ENCODE data around the gene AUTS2.

AUTS2 gene

DNA sequence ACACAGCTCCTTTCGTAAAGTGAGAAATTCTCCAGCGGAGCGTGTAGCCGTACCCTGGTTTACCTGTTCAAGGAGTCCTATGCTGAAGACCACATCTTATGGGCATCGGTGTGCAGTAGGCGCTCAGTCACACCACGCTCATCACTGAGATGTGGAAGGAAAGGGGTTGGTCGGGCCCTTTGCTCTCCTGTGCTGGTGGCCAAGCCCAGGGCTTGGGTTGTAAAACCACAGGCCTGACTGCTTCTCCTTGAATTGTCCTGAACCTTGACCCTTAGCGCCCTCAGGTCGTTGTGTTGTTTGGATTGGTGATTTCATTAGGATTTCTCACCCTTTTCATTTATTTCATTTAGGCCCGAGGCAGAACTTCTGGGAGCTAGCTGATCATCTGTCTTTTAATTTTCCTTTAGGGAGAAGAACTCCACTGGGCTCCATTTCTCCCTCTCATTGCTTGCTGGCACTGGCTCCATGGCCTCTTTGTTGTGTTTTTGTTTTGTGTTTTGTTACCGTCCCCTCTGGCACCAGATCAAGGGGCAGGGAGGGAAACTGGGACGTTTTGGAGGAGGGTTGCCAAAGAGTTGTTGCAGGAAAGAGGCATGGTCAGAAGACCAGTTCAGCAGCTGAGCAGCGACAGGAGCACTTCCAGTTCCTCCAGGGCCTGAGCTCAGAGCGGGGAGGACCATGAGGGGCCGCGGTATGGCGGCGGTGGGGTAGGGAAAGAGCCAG, 1022.2 kb downstream of the AUTS2 start:
- no peak for DNase-seq

DNA sequence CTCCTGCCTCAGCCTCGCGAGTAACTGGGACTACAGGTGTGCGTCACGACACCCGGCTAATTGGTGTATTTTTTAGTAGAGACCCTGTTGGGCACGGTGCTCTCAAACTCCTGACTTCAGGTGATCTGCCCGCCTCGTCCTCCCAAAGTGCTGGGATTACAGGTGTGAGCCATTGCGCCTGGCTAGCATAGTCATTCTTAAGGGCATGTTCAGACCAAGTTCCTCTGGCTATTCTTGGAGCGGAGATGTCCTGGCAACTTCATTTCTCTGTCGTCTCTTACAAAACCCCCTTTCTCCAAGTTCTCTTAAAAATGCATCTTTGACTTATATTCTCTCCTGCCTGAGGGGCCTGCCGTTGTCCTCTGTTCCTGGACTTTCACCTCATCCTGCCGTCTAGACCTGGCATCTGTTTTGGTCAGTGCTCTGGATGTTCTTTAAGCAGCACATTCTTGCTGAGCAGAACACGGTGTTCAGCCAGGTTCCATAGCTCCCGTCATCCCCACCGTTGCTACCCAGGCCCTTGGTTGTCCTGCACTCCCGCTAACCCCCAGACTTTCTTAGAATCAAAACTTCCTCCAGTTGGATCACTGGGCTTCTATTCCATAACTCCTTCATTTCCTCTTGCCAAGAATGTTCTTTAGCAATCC, 1023.8 kb downstream of the AUTS2 start:
- DNase-seq, result no peak

DNA sequence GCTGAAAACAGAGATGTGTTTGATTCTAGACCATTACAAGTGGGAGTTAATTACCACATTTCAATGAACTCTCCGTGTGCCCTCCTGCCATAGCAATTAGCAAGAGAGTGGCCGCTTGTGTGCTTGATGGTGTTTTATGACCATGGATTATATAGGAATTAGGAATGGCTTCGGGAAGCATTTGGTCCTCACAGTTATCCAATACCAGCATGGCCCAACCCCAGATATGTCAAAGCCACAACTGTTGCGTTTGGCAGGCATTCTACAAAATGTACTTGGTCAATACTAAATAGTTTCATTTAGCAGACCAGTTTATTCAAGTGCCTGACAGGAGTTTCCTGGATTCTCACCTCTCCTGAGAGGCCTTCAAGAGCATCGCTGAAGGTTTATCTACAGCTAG, 1024.7 kb downstream of the AUTS2 start:
- DNase-seq, result peak in 2 of 3 experiments; percentile 24 to 80

DNA sequence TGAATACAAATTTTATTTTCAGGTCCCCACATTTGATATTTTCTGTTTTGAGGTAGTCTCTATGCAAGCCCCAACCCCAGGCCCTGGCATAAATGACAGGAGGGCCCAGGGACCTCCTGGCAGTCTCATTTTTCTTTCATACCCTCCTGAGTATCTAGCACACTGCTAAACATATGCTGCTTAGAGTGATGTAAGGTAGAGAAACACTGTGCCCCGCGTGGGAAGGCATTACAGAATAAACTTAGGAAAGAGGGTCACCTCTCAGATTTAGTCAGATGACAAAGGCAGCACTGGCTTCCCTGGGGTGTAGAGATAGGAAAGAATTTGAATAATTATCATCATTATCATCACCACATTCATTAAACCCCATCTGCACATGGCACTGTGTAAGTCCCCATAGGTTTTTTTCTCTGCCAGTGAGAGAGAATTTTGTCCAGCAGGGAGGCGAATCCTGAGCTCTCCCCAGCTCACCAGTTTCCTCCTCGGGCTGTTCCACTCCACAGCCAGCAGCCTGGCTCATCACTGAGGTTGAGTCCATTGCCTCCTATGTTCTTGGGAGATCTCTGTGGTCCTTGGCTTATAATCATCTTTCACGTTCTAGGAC, 1026.3 kb downstream of the AUTS2 start:
- DNase-seq, result no peak

DNA sequence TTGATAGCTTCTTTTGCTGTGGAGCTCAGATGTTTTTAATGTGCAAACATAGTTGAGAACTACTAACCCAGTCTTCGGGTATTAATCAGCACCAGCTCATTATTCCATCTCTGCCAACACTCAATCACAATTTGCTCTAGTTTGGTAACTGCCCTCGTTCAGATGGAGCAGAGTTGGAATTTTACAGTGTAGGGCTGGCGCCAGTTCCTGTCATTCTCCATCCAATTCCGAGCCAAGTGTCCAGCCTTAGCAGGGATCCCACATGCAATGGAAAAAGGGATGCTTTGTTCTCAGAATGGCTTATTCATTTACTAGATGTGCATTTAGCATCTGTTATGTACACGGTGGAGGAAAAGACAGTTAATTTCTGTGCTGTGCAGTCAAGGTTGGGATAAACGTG, 1029.2 kb downstream of the AUTS2 start:
- no peak for DNase-seq

DNA sequence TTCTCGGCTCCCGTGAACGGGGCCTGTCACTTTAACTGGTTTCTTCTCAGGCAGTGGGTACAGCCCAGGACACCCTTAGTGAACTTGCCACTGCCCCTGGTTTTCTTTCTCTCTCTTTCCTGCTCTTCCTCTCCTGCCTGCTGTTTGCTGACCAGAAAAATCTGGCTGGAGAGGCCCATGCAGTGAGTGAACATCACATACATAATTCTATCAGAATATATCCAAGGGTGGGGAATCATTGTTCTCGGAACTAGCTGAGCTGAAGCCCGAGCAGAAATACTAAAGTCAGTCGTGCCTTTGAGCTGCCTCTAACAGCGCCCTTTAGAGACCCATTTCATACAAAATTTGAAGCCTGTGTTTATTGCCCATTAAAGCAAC, 1032.2 kb downstream of the AUTS2 start:
- peak in 1 of 3 experiments; percentile 58 for DNase-seq

DNA sequence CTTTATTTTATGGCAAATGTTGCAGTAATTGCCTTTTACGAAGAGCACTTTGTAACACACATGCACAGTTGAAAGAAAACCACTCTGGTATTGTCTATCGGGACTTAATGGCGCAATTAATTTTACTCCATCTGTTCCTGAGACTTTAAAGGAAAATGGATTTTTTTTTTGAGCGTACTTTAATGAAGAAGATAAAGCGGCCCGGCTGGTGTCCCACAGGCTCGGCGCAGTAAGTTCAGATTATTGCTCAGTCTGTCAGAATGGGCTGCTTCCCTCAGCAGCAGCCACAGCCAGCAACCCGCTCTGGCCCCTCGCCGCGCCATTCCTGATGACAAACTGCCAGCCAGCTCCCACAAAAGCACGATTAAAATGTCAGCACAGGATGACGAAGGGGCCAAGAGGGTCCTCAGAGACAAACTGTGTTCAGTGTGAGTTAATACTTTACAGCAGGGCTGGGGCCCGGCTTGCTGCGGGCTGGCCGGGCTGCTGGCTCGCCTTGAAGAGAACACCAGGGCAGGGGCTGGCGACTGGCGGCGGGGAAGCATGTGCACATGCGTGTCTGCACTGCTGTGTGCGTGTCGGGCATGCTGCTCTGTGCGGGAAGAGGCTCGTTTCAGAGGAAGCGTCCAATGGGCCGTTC, 1032.7 kb downstream of the AUTS2 start:
- DNase-seq, result peak in 2 of 3 experiments; percentile 67 to 81

DNA sequence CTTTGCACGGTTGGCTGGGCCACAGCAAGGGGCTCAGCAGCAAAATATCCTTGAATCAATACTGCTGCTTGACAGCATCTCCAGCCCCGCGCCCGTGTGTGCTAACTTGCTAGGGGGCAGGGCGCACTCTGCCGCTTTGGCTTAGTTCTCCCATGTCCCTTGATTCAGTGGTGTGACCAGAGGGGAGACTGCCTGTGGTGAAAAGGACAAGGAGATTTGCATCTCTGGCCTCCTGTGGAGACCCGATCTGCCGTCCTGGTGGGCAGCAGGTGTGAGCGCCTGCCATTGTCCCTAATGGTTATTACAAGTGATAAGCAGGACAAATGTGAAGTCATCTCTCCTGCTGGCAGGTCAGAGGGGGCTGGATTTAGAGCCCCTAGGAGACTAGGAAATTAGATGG, 1033.4 kb downstream of the AUTS2 start:
- peak in 2 of 3 experiments; percentile 67 to 90 for DNase-seq

DNA sequence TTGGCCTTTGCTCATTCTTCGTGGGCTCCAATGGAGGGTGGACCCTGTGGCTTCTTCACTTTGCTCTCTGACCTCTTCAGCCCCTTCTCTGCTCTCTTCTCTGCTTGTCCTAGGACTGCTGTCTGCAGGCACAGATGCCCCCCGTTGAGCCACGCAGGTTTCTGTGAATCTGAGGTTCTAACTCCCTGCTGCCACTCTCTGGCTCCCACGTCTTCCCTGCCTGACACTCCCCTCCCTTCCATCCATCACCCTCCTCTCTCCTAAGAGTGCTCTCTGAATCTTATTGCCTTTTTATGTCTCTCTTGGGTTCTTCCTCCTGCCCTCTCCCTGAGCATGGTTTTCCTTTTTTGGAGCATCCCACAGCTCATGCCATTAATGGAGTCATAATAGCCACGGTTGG, 1034.1 kb downstream of the AUTS2 start:
- DNase-seq, result peak in 1 of 3 experiments; percentile 45

DNA sequence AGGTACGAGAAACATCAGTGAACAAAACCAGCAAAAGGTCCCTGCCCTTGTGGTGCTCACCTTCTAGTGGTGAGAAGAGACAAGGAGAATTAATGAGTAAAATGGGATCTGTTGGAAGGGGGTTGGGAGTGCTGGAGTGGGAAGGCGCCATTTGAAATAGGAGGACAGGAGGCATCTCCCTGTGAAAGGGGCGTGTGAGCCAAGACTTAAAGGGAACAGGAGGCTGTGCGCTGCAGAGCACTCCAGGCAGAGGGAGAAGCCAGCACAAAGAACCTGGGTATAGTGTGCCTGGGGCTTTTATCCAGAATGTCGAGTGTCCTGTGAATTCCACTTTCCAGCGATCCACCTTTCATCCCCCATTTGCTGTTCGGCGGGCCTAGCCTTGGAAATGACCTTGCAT, 1035.8 kb downstream of the AUTS2 start:
- DNase-seq, result no peak

DNA sequence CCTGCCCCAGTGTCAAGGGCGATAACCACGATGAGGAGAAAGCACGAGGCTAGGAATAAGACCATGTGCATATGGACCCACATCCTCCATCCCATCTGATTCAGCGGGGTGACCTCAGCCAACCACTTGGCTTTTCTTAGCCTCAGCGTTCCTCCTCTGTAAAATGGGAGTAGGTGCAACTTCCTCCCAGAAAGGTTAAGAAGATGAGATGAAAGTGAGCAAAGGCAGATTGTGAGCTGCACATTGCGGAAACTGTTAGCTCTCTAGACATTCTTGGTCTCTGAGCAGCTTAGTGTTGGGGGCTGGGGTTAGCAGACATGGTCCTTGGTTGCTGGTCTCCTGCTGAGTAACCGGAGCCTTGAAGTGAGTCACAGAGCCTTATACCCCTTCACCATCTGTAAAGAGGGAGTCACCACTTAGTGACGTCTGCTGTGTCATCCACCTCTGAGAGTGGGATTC, 1036.4 kb downstream of the AUTS2 start:
- no peak for DNase-seq

DNA sequence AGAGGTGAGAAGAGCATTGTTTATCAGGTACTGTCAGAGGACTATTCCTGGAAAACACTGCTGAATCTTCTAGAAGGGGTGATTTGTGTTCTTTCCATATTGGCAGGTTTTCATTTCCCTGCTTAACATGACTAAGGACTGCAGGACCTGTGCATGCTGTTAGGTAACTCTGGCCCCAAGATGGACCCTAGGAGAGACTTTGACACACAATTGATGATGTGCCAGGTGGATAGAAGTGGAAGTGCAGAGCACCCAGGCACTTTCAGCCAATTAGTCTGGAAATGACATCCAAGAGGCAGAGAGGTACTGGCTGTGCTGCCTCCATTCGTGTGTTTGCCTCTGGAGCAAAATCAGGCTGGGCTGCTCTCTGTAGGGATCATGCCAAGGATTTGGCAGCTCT, 1037.4 kb downstream of the AUTS2 start:
- no peak for DNase-seq

DNA sequence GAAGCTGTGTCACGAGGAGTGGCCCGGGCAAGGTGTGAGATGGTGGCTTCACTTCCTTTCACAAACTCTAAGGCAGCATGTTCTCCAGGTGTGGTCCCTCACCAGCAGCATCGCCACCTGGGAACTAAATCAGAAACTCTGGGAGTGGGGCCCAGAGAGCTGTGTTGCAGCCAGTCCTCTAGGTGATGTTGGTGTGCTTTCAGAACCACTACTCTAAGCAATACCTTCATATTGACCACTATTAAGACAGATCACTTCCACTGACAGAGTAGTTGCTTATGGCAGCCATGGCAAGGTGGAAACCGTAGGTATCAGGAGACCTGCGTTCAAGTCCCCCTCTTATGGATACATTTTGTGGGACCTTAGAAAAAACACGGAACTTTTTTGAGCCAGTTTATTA, 1037.9 kb downstream of the AUTS2 start:
- no peak for DNase-seq

DNA sequence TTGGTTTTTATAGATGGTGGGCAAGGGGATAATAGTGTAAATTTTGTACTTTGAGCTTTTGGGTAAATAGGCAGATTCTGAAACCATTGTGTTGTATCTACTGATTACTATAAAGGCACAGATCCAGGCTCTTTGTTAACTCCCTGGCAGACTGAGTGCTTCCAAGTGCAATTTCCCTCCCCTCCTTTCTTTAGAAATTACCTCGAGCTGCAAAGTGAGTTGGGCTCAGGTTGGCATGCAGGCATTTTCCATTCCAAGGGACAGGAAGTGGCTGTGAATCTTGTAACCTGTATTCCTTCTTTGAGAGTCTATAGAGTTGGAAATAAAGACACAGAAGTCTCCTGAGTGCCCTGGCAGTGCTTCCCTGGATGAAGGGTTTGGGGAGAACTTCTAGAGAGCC, 1039.5 kb downstream of the AUTS2 start:
- no peak for DNase-seq

DNA sequence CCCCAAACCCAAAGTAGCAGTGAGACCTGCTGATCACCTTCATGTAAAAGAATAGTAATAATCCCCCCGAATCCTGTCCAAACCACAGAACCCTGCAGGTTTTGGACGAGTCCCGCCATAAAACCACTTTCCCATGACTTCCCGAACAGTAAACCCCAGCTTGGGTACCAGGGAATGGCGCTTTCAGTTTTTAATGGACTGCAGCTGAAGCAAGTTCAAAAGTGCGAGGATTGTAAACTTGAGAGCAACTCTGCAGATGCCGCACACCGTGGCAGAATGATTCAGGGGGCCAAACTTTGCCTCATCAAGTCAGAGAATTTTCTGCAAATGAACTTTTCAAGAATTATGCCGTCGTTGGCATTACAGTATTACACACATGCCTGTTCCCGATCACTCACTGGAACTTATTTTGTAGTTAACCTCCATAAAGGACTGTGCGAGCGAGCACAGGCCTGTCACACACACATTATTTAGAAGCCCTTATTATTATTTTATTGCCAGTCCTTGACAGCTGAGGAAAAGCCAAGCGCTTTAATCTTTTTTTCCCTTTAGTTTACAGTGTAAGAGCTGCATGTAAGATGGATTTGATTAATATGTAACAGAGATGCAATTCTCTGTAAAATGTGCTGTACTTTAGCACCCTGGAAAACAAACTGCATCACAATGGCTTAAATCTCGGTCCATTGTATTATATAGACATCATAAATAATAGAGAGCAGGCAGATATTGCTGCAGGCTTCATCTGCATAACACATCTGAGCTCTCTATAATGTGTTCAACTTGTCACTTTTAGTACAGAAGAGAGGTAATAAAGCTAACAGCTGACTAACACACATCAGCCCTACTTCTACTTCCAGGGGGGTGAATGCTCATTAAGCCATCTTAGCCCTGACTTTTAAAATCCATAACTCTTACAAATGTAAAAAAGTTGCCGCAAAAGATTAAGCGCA, 1040.2 kb downstream of the AUTS2 start:
- DNase-seq, result peak in 2 of 3 experiments; percentile 14 to 75

DNA sequence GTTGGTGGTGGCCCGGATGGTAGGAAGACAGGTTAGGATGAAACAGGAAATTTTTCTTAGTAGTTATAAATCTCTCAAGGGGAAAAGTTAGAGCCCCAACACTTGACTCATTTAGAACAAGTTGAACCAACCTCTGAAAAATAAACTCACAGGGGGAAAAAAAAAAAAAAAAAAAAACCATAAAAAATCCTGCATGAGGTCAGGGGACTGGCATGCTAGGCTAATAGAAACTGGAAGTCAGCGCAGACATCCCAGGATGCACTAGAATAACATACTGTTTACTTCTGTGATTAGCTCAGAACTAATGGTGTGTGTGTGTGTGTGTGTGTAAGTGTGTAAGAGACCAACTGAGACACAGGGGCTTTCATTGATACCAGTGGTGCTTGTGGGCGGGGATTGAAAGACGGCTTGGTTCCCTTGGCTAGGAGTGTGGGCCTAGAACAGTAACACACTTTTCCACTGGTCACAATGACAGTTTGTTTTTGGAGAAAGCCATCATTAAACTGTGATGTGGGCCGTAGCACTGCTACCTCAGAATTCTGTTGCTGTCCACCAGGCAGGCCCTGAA, 1042.1 kb downstream of the AUTS2 start:
- DNase-seq, result no peak

DNA sequence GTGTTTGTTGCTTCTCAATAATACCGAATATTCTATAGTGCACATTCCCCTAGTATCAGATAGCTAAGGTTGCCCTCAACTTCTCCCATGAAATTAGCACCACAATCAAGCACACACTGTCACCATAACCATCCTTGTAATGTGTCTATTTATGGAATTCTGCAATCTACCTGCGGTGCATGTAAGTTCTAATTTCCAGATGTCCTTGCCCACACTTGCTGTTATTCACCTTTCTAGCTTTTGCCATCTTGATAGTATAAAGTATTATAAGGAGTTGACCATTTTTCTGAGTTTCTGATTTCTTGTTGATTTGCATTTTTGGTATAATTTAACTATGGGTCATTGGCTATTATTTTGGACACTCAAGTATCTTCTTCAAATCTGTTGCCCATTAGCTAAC, 1043.6 kb downstream of the AUTS2 start:
- DNase-seq, result no peak

DNA sequence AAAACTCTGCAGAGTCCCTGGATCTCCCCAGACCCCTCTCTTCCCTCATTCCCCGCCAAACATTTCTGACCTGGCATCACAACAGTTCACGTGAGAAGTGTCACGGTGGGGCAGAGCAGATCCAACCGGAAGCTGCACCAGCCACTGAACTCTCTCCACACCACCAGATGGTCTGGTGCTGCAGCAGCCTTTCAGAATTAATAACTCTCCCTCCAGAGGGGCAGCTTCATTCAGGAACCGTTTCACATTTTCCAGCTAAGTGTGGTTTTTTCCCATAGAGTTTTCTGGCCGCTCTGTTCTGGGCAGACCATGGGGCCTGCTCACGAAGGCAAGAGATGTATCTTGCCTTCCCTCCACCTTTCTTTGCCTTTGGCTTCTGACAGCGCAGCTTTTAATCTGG, 1047.0 kb downstream of the AUTS2 start:
- DNase-seq, result no peak

DNA sequence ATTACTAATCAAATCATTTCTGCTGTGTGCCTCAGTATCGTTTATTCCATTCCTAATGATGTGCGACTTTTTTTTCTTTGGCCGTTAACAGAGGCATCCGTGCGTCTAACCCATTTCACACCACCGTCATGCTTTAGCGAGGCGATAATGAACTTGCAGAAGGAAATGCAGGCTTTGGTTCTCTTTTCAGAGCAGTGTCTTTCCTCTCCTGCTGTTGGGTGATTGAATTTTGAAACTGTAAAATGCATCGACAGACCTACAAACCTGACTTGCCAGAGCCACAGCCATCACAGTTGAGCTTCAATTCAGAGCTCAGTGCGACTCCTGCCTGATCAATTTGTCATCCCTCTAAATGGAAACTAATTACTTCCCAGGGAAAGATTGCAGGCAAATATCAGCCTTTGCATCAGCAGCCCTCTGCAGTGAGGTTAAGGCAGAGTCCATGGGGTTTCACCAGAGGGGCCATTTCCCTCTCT, 1047.6 kb downstream of the AUTS2 start:
- DNase-seq, result peak in 1 of 3 experiments; percentile 17

DNA sequence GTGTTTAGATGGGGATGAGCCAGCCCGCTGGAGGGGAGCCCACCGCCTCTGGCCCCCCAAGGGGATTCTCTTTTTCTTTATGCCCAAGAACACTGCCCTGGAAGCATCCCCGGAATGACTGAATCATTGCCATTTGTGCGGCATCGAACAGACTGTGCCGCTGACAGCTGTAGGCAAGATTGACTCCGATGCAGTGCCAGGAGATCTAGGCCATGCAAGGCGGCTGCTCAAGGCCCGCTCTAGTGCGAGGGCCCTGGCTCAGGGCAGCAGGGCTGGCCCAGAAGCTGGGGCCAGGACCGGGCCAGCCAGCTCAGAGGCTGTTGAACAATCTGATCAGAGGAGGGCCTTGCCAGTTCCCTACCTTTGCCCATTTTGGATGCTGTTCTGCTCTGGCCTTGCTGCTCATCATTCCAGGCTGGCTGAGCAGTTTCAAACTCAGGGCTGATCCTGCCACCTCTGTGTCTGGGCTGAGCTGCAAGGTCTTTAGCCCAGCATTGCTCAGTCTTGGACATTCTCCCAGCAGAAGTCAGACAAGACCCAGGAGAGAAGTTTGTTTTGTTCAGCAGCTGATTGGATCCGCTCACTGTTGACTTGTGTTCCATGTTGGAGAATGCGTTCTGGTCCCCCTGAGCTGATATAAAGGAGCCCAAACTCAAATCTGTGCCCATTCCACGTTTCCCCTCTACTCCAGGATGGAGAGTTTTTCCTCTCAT, 1048.4 kb downstream of the AUTS2 start:
- DNase-seq, result no peak

DNA sequence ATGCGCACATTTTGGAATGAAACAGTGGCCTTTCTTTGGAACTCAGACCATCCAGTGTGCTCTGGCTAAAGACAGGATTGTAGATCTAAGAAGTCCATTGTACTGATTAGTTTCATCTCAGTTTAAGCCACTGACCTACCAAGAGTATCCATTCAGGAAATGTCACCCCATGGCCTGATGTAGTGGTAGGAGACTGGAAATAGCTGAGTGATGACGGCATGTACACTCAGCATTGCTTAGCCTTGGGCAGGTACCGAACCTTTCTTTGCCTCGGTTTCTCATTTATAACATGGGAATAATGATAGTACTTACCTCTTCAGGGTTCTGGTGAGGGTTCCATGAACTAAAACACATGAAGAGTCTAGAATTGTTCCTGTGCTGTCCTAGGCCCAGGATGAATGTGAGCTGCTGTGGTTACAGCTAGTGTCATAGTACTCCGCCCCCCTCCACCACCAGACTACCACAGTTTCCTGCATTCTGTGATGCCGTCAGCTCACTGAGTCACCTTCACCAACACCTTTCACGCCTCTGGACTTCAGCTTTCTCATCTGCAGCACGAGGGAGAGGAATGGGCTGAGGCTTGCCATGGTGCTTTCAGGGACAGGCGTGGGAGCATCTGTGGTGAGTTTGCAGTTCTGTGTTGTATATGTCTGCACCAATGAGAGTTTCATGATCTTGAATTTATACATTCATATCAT, 1049.7 kb downstream of the AUTS2 start:
- no peak for DNase-seq
